HG03045 (cell line): Measurements from ENCODE around the gene ALKBH5.

Source experiments
- ATAC-seq: cut with Tn5 transposase; IDR thresholded peaks from one replicate; pipeline ENCODE4 v1.9.1; 2021; ENCODE audit warnings: mild to moderate bottlenecking, moderate library complexity; ENCODE audit not compliant: unreplicated experiment

The ALKBH5 gene

GRCh38 chr17:18184143-18185031 lies 759 bp downstream of the ALKBH5 start:
- peak; percentile 13 for ATAC-seq

- ATAC-seq, result no peak
These were observed 1.8 kb downstream of the ALKBH5 start for GRCh38 chr17:18185391-18185790.

- ATAC-seq, result no peak
These were observed 2.4 kb downstream of the ALKBH5 start for GRCh38 chr17:18185832-18186626.

- no peak for ATAC-seq
These were observed 3.0 kb downstream of the ALKBH5 start for GRCh38 chr17:18186627-18186982.

GRCh38 chr17:18187226-18187625 lies 3.6 kb downstream of the ALKBH5 start:
- no peak for ATAC-seq

- ATAC-seq, result no peak
These were observed 4.5 kb downstream of the ALKBH5 start for GRCh38 chr17:18187821-18188761.

- ATAC-seq, result no peak
These were observed 7.1 kb downstream of the ALKBH5 start for GRCh38 chr17:18190628-18191235.

GRCh38 chr17:18191236-18191667 lies 7.6 kb downstream of the ALKBH5 start:
- no peak for ATAC-seq

GRCh38 chr17:18191967-18192366 lies 8.3 kb downstream of the ALKBH5 start:
- ATAC-seq, result no peak

- no peak for ATAC-seq
These were observed 10.8 kb downstream of the ALKBH5 start for GRCh38 chr17:18194394-18194793.

- ATAC-seq, result no peak
These were observed 11.2 kb downstream of the ALKBH5 start for GRCh38 chr17:18194804-18195203.

- ATAC-seq, result no peak
These were observed 11.6 kb downstream of the ALKBH5 start for GRCh38 chr17:18195246-18195645.

GRCh38 chr17:18197535-18198194 lies 14.0 kb downstream of the ALKBH5 start:
- no peak for ATAC-seq

GRCh38 chr17:18198530-18198929 lies 14.9 kb downstream of the ALKBH5 start:
- no peak for ATAC-seq

- ATAC-seq, result no peak
These were observed 17.5 kb downstream of the ALKBH5 start for GRCh38 chr17:18201108-18201507.

- ATAC-seq, result no peak
These were observed 19.7 kb downstream of the ALKBH5 start for GRCh38 chr17:18203308-18203707.

- ATAC-seq, result no peak
These were observed 22.2 kb downstream of the ALKBH5 start for GRCh38 chr17:18205861-18206260.

GRCh38 chr17:18206962-18207361 lies 23.3 kb downstream of the ALKBH5 start:
- no peak for ATAC-seq

GRCh38 chr17:18208092-18208491 lies 24.5 kb downstream of the ALKBH5 start:
- ATAC-seq, result no peak
